ENCODE results near the gene ACOXL. TPM values are rescaled to one million over a fixed set of nuclear protein-coding genes. Genes with fewer than 3 reads are reported as not detected.

Gene ACOXL
- total and polyA plus RNA-seq, 2 donors (not counting 3 experiments of a cell fraction or from before 2014, with no cell fraction given): not detected

- no TSS peak for BruUV-seq (replicated peaks)
- ChIA-PET CTCF (no interaction called here), POLR2A (no interaction called here)
- Histone ChIP-seq H3K9me3 (replicated peaks; ENCODE audit: control insufficient read depth, insufficient read depth, low read length) (no peaks in the 10 kb centered on the region), H3K4me2 (ENCODE audit: insufficient read depth, low read length) (no peak overlapping the region), H3K36me3 (ENCODE audit: control insufficient read depth in 2 of 2, extremely low read depth in 1 of 2, insufficient read depth in 2 of 2, low read length in 2 of 2) (no peaks in the 10 kb centered on the region), H3K27ac (ENCODE audit: insufficient read depth, low read depth, low read length) (no peak overlapping the region), H3K4me3 (replicated peaks in 1 of 3; ENCODE audit: insufficient read depth in 1 of 3, low read depth in 1 of 3, low read length in 3 of 3) (no peak overlapping the region), H3K9ac (replicated peaks; ENCODE audit: extremely low read depth, insufficient read depth, low read length) (no peak overlapping the region), H4K20me1 (replicated peaks; ENCODE audit: control insufficient read depth, extremely low read depth, insufficient read depth, low read length) (no peaks in the 10 kb centered on the region), H2AFZ (ENCODE audit: low read depth, low read length) (no peak overlapping the region), H3K9me1 (replicated peaks; ENCODE audit: control insufficient read depth, extremely low read depth, insufficient read depth, low read length) (no peaks in the 10 kb centered on the region), H3K79me2 (ENCODE audit: control insufficient read depth, insufficient read depth, low read length) (no peaks in the 10 kb centered on the region), H3K27me3 (ENCODE audit: control insufficient read depth in 2 of 2, insufficient read depth in 2 of 2, low read length in 2 of 2) (no peaks in the 10 kb centered on the region), H3K4me1 (ENCODE audit: control insufficient read depth, extremely low read depth, insufficient read depth, low read length) (no peaks in the 10 kb centered on the region)
- dilution Hi-C loops (cut with MboI; ENCODE audit: extremely low pct_ligation_motif_present, low sequenced_read_pairs) (no loop called here), intact Hi-C loops (cut with micrococcal nuclease) (no loop called here)
- FAIRE-seq: no peak
- no peak for DNase-seq (ENCODE audit: low read depth, low spot score)
- no peak for TF ChIP-seq POLR2AphosphoS5 (IDR thresholded peaks at IDR 0.05; ENCODE audit: insufficient read depth, low read depth, low read length)
Observed at GRCh38 chr2:110931648-110932047, 199.3 kb downstream of the ACOXL start.

GRCh38 chr2:110933420-110933819 is 201.0 kb downstream of the ACOXL start:
- Histone ChIP-seq H3K79me2 (ENCODE audit: control insufficient read depth, insufficient read depth, low read length) (no peaks in the 10 kb centered on the region), H3K36me3 (ENCODE audit: control insufficient read depth in 2 of 2, extremely low read depth in 1 of 2, insufficient read depth in 2 of 2, low read length in 2 of 2) (no peaks in the 10 kb centered on the region), H3K27ac (ENCODE audit: insufficient read depth, low read depth, low read length) (no peak overlapping the region), H3K9me1 (replicated peaks; ENCODE audit: control insufficient read depth, extremely low read depth, insufficient read depth, low read length) (no peaks in the 10 kb centered on the region), H3K9me3 (replicated peaks; ENCODE audit: control insufficient read depth, insufficient read depth, low read length) (no peaks in the 10 kb centered on the region), H3K4me2 (ENCODE audit: insufficient read depth, low read length) (no peak overlapping the region), H3K9ac (replicated peaks; ENCODE audit: extremely low read depth, insufficient read depth, low read length) (no peak overlapping the region), H3K27me3 (ENCODE audit: control insufficient read depth in 2 of 2, insufficient read depth in 2 of 2, low read length in 2 of 2) (peaks cover 0 to 2% of the 10 kb centered on the region in 2 experiments), H3K4me3 (replicated peaks in 1 of 3; ENCODE audit: insufficient read depth in 1 of 3, low read depth in 1 of 3, low read length in 3 of 3) (no peak overlapping the region), H3K4me1 (ENCODE audit: control insufficient read depth, extremely low read depth, insufficient read depth, low read length) (no peaks in the 10 kb centered on the region), H2AFZ (ENCODE audit: low read depth, low read length) (no peak overlapping the region), H4K20me1 (replicated peaks; ENCODE audit: control insufficient read depth, extremely low read depth, insufficient read depth, low read length) (no peaks in the 10 kb centered on the region)
- TF ChIP-seq JUN (IDR thresholded peaks at IDR 0.05; ENCODE audit: borderline replicate concordance, insufficient read depth, insufficient read length, low read depth): no peak
- TF ChIP-seq EZH2 (IDR thresholded peaks at IDR 0.05; ENCODE audit: borderline replicate concordance, low read depth, low read length, severe bottlenecking): no peak
- TF ChIP-seq MAX (IDR thresholded peaks at IDR 0.05; ENCODE audit: insufficient read depth, insufficient read length): no peak
- TF ChIP-seq GATA2 (IDR thresholded peaks at IDR 0.05; ENCODE audit: insufficient read depth, insufficient read length, low read depth, low read length): no peak
- TF ChIP-seq MYC (IDR thresholded peaks at IDR 0.05; ENCODE audit: low read depth, low read length): no peak
- no peak for TF ChIP-seq POLR2AphosphoS5 (IDR thresholded peaks at IDR 0.05; ENCODE audit: insufficient read depth, low read depth, low read length)
- TF ChIP-seq POLR2A (IDR thresholded peaks at IDR 0.05; ENCODE audit: low read depth, low read length): no peak
- TF ChIP-seq CTCF (IDR thresholded peaks at IDR 0.05; ENCODE audit: extremely low read depth in 1 of 2, insufficient read depth in 1 of 2, low read depth in 1 of 2, low read length in 2 of 2): no peak
- no peak for TF ChIP-seq FOS (IDR thresholded peaks at IDR 0.05; ENCODE audit: borderline replicate concordance, insufficient read depth, low read length)
- DNase-seq (ENCODE audit: low read depth, low spot score): no peak
- ChIA-PET POLR2A (no interaction called here), CTCF (interaction anchor here (0.8 kb wide), 1 partner anchor 245 kb away, joined by 3 read pairs; no protein-coding TSS in a partner anchor)
- no peak for FAIRE-seq
- intact Hi-C loops (cut with micrococcal nuclease) (no loop called here), dilution Hi-C loops (cut with MboI; ENCODE audit: extremely low pct_ligation_motif_present, low sequenced_read_pairs) (no loop called here)
- BruUV-seq (replicated peaks): no TSS peak
